Renal pelvis (tissue), 4 donors: ENCODE results near the gene NUP214. TPM values are rescaled to one million over a fixed set of nuclear protein-coding genes. Genes with fewer than 3 reads are reported as not detected.
"Not testable (repeated sequence)": the region's sequence is repeated elsewhere in the genome, so short reads cannot be mapped to it uniquely, and the experiment has no call there.

Source experiments
- DNase-seq: peaks from one replicate; pipeline ENCODE4 v3.0.0-alpha.2; 2013
- polyA plus RNA-seq, 3 donors: library from polyadenylated mRNA; unstranded; fragments of 120-200 nt; gene quantifications; one replicate each; pipeline ENCODE4 v1.2.1, GENCODE V29; 2013; ENCODE audit not compliant: insufficient read length in 3 of 3

The NUP214 gene
- polyA plus RNA-seq, 3 donors = 53.3 to 76.1 (median 73.3) TPM

DNA sequence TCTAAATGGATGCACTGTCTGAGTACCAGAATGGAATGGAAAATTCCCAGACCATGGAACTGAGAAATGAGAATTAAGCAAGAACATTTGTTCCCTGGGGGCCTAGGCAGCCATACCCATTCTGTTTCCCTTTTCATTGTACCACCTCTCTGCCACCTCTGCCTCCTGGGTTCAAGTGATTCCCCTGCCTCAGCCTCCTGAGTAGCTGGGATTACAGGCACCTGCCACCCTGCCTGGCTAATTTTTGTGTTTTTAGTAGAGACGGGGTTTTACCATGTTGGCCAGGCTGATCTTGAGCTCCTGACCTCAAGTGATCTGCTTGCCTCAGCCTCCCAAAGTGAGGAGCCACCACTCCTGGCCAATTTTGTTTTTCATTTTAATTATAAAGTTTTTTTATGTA lies 33.3 kb downstream of the NUP214 start:
- DNase-seq = not testable (repeated sequence)

DNA sequence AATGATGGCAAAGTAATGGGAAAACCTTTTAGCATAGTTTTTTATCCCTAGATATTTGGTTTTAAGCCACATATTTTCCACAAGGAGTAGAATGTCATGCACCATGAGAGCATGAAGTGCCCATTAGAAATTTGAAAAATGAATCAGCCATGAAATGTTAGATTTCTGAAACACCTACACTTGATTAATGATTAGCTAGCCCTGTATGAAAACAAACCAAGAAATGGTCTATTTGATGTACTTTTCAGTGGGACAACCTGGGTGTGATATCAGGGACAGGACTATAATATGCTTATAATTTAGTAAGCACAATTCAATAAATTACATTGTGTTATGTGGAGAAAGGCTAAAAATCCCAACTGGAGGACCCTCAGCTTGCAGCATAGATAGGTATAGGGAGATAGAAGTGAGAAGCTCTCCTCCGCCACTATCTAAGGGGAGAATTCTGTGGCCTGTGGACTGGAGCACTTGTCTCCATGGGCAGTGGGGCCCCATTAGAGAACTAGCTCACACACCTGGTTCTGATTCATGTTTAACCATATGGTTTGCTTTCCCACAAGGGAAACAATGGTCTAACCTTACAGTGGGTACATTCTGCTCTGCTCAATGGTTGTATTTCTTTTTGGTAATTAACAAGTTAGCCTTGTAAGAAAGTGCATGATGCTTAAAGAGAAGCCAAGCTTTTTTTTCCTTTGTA lies 35.2 kb downstream of the NUP214 start:
- DNase-seq = no peak

GRCh38 chr9:131161585-131161984 lies 36.2 kb downstream of the NUP214 start:
- DNase-seq = no peak

GRCh38 chr9:131162886-131163285 lies 37.5 kb downstream of the NUP214 start:
- no peak for DNase-seq

DNA sequence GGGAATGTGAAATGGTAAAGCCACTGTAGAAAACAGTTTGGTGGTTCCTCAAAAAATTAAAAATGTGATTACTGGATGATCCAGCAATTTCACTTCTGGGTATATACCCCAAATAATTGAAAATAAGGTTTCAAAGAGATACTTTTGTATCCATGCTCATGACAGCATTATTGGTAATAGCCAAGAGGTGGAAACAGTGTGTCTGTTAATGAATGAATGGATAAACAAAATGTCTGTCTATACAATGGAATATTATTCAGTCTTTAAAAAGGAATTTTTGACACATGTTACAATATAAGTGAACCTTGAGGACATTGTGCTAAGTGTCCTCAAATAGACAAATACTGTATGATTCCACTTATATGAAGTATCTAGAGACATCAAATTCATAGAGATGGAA lies 40.1 kb downstream of the NUP214 start:
- DNase-seq = no peak

DNA sequence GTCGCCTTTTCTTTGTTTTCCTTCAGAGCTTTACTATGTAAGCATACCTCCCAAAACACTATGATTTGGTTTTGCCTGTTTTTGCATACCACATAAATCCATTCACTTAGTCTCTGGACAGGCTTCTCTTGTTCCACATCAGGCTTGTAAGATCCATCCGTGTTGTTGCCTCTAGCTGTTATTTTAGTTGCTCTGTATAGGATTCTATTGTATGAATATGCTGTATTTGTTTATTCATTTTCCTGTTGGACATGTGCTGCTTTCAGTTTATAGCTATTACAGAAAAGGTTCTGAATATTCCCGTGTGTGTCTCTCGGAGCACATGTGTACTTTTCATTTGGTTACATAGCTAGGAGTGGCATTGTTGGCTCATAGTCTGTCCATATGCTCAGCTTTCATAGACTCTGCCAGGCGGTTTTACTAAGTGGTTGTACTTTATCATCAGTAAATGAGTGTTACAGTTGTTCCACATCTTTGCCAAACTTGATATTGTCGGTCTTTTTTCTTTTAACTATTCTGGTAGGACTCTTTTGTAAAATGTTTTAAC lies 41.8 kb downstream of the NUP214 start:
- no peak for DNase-seq

DNA sequence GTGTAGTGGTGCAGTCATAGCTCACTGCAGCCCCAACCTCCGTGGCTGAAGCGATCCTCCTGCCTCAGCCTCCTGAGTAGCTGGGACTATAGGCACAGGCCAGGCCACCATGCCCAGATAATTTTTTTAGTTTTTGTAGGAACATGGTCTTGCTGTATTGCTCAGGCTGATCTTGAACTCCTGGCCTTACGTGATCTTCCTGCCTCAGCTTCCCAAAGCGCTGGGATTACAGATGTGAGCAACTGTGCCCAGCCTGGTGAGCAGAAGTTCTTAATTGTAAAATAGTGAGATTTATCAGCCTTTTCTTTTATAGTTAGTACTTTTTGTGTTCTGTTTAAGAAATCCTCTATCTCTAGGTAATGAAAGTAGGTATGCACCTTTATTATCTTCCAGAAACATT lies 42.5 kb downstream of the NUP214 start:
- DNase-seq = no peak

DNA sequence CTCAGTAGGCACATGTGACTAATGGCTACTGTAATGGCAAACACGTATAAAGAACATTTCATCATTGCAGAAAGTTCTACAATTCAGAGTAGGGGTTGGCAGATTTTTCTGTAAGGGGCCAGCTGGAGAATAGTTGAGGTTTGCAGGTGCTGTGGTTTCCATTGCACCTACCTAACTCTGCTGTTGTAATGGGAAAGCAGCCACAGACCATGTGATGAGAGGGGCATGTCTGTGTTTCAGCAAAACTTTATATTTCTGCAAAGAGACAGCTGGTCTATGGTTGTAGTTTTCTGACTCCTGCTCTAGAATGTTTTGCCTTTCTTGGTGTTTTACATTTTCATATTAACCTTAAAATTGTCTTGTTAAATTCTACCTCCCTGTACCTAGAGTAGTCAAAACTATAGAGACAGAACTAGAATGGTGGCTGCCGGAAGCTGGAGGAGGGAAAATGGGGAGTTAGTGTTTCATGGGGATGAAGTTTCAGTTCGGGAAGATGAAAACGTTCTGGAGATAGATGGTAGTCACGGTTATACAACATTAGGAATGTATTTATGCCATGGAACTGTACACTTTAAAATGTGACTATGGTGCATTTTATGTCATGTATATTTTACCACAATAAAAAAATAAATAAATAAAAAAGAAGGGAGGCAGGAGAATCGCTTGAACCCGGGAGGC lies 44.3 kb downstream of the NUP214 start:
- peak; percentile 47 for DNase-seq

DNA sequence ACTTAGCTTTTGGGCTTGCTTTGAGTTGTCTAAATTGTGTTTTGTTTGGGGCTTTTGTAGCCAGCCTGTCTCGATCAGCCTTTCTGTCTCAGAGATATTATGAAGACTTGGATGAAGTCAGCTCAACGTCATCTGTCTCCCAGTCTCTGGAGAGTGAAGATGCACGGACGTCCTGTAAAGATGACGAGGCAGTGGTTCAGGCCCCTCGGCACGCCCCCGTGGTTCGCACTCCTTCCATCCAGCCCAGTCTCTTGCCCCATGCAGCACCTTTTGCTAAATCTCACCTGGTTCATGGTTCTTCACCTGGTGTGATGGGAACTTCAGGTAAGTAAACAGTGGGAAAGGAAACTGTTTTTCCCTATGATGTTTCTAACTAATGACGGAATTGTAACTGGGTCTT lies 48.6 kb downstream of the NUP214 start:
- DNase-seq = no peak

- no peak for DNase-seq
These were observed 49.4 kb downstream of the NUP214 start for GRCh38 chr9:131174681-131175239.

DNA sequence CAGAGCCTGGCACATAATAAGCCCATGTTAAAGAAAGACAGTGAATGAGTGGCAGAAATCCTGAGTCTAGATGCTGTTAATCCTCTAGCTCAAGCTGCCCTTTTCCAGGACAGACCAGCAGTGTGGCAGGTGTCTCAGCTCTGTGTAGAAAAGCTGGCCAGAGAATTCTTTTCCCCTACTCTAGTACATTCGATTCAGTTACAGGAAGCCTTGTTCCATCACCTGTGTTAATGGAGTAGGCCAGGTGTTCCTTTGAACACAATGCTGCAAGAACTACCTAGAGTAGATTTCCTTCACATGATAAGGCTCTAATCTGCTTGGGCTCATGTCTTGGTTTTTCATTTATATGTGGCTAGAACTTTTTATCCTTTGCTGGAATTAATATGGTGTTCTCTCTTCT lies 52.5 kb downstream of the NUP214 start:
- DNase-seq = no peak

DNA sequence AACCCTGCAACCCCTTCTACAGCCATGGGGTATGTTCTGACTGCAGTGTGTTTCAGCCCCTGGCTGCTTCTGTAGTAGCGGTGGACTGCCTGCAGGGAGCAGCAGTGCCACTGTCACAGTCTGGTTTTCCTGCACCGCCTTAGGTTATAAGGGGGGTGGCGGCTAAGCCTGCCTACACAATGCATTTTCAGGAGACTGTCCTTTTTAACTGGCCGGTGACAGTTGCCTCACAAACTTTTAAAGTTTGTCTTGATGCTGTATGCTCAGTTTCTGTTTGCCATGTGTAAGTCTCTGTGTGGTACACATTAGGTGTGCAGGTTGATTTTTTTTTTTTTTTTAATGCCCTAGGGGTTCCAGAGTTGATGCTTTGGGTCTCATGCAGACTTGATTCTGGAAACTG lies 53.0 kb downstream of the NUP214 start:
- peak; percentile 38 for DNase-seq

- DNase-seq = no peak
These were observed 53.5 kb downstream of the NUP214 start for GRCh38 chr9:131178926-131179325.

GRCh38 chr9:131179561-131180219 lies 54.3 kb downstream of the NUP214 start:
- no peak for DNase-seq

GRCh38 chr9:131180454-131180853 lies 55.1 kb downstream of the NUP214 start:
- no peak for DNase-seq

DNA sequence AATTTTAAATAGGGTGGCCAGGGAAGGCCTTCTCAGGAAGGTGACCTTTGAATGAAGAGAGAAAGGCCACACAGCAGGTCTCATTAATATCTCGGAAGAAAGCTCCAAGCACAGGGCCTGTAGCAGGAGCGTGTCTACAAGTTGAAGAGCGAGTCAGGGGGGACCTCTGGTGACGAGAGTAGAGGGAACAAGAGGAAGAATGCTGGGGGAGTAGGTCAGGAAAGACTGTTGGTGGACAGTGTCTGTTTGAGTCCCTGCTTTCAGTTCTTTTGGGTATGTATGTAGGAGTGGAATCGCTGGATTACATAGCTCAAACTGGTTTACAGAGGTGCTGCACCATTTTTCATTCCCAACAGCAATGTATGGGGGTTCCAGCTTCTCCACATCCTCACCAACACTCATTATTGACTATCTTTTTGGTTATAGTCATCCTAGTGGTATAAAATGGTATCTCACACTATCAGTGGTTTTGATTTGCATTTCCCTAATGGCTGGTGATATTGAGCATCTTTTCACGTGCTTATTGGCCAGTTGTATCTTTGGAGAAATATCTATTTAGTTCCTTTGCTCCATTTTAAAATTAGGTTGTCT lies 55.8 kb downstream of the NUP214 start:
- no peak for DNase-seq

DNA sequence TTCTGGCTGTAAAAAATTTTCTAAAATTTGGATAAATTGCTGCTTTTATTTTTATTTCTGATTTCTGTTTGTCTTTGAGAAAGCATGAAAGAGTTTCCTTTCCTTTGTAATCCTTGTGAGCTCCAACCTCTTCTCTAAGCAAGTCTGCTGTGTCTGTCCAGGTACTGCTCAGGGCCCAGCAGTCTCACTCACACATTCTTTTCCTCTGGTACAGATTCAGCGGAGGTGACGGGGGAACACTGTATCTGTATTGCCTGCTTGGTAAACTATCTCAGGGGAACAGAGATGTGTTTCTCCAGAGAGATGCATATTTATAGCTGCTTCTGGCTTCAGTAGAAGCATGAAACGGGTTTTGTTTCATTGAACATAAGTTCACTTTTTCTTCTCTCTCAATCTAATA lies 60.5 kb downstream of the NUP214 start:
- no peak for DNase-seq

- no peak for DNase-seq
These were observed 61.2 kb downstream of the NUP214 start for GRCh38 chr9:131186622-131187021.

- no peak for DNase-seq
These were observed 62.6 kb downstream of the NUP214 start for GRCh38 chr9:131187957-131188356.

GRCh38 chr9:131188976-131189375 lies 63.6 kb downstream of the NUP214 start:
- no peak for DNase-seq

- DNase-seq = no peak
These were observed 64.8 kb downstream of the NUP214 start for GRCh38 chr9:131190191-131190590.

DNA sequence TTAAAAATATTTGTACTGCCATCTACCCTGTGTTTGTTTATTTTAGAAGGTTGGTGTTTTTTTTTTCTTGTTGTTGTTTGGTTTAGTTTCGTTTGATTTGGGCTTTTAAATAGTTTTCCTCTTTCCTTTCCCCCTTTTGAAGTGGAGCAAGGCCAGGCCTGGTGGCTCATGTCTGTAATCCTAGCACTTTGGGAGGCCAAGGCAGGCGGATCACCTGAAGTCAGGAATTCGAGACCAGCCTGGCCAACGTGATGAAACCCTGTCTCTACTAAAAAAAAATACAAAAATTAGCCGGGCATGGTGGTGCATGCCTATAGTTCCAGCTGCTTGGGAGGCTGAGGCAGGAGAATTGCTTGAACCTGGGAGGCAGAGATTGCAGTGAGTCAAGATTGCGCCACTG lies 65.6 kb downstream of the NUP214 start:
- DNase-seq = not testable (repeated sequence)
